Right lung (tissue), 5 donors: ENCODE measurements around the gene SLC35F3. TPM values are rescaled to one million over a fixed set of nuclear protein-coding genes. Genes with fewer than 3 reads are reported as not detected.
A peak's percentile ranks its signal among the peaks of the same experiment; 100 is the strongest.
"Not testable (repeated sequence)": the region's sequence is repeated elsewhere in the genome, so short reads cannot be mapped to it uniquely, and the experiment has no call there.

Experiments used
- DNase-seq, 2 donors: peaks; one replicate each; pipeline ENCODE4 v3.0.0-alpha.2; 2013
- polyA plus RNA-seq, 5 donors: library from polyadenylated mRNA; unstranded; fragments of 120-200 nt; gene quantifications; one replicate each; pipeline versions ENCODE4 v1.2.1 to v1.2.3, GENCODE V29; 2013; ENCODE audit warnings: inconsistent platforms in 1 of 5, low replicate concordance in 1 of 5; ENCODE audit not compliant: insufficient read length in 5 of 5, insufficient read depth in 1 of 5

Gene SLC35F3
- polyA plus RNA-seq, 5 donors, result 0.97 to 1.9 (median 1.8) TPM

DNA sequence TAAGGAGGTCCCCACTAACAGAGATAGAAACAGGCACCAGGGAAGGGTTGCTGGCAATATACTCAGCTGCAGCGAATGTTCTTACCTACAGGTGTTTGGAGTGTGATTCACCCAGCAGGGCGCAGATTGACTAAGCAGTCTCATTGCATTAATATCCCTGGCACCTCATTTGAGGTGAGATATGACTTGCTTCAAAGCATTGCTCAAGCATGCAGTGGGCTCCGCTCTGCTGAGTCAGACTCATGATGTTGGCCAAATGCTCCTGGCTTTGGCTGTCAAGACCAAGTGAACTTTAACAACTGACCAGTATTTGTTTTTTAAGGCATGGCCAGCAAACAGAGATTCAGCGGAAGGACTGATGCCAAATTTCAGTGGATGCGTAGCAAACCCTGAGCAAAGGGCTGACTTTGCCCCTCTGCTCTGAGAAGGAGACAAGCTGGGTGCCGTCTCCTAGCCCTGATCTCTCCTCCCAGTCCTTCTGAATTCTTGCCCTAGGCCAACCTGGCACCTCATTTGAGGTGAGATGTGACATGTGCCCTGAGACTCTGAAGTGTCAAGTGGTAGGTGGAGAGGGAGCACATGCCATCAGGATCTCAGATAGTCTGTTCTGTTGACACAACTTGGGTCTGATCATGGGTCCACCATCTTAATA lies 281.7 kb downstream of the SLC35F3 start:
- DNase-seq, result no peak

DNA sequence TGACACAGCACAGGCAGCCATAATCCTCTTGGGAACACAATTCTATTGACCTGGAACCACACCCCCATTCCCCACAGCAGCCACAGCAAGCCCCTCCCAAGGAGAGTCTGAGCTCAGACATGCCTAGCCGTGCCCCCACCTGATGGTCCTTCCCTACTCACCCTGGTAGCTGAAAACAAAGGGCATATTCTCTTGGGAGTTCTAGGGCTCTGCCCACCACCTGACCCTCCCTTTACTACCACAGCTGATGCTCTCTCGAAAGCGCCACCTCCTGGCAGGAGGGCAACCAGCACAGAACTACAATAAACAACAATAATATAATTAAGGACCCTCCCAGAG lies 283.9 kb downstream of the SLC35F3 start:
- DNase-seq, result no peak

DNA sequence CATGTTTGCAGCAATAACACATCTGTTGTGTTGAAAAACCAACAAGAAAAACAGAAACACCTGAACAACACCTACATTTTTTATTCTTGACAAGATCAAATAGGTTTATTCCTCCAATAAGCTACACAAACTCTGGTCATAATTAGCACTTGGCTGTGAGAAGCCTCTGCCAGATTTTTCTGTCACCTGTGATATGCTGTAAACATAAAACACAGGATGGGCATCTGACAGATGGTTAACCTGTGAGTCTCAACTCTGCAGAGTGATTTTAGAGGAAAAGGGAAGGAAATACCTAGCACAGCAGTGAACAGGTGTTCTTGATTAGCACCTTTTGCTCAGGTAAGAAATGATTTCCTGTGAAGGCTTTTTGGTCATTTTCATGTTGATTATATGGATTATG lies 293.4 kb downstream of the SLC35F3 start:
- no peak for DNase-seq

DNA sequence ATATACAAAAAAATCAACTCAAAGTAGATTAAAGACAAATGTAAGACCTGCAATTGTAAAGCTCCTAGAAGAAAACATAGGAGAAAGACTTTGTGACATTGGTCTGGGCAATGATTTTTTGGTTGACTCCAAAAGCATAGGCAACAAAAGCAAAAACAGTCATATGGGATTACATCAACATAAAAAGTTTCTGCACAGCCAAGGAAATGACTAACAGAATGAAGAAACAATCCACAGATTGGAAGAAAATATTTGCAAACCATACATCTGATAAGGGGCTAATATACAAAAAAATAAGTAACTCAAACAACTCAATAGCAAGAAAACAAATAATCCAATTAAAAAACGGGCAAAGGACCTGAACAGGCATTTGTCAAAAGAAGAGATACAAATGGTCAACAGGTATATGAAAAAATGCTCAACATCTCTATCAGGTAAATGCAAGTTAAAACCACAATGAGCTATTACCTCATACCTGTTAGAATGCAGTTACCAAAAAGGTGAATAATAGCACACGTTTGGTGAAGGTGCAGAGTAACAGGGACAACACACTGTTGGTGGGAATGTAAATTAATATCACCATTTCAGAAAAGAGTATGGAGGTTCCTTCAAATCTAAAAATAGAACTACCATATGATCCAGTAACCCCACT lies 295.1 kb downstream of the SLC35F3 start:
- no peak for DNase-seq

DNA sequence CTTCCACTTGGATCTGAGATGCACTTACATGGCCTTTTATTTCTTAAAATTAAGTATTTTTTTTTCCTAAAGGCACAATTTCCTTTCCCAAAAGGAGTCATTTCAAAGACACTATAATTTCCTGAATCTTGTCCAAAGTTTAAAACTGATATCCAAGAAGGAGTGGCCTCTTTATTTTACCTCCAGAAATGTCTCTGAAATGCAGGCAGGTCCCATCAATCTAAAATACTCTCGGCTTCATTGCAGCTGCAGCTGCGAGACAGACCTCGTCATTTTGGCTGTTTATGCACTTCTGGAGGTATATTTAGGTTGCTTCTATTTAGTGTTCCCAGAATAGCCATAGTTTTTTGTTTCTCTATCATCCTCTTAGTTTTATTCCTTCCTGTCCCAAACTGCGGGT lies 296.1 kb downstream of the SLC35F3 start:
- no peak for DNase-seq

DNA sequence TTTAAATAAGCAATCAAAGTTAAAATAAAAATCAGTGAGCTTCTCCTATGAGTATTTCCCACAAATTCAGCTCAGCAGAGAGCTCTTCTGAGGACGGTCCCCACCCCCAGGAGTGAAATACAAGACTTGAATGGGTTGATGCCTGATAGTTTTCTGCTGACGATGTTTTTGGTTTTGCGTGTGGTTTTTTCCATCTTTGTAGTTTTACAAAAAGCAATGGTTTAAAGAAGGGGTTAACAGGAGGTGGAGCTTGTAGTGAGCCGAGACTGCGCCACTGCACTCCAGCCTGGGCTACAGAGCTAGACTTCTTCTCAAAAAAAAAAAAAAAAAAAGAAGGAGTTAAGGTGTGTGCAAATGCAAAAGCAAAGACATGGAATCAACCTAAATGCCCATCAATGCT lies 297.1 kb downstream of the SLC35F3 start:
- DNase-seq, result no peak

DNA sequence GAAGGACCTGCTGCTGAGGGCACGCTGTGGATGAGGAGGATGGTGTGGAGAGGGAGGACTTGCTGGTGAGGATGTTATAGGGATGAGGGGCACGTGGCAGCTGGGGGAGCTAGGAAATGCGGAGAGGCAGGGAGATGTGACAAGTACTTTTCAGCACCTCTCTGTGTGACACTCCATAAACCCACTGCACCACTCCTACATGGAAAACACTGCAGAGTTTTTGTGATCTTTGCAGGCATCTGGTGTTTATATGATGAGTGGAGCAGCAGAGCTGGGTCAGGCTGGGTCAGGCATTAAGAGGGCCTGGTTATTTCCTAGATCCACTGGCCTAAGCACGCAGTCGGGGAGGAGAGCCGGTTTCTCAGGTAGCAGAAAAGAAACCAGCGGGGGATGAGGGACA lies 301.5 kb downstream of the SLC35F3 start:
- no peak for DNase-seq

DNA sequence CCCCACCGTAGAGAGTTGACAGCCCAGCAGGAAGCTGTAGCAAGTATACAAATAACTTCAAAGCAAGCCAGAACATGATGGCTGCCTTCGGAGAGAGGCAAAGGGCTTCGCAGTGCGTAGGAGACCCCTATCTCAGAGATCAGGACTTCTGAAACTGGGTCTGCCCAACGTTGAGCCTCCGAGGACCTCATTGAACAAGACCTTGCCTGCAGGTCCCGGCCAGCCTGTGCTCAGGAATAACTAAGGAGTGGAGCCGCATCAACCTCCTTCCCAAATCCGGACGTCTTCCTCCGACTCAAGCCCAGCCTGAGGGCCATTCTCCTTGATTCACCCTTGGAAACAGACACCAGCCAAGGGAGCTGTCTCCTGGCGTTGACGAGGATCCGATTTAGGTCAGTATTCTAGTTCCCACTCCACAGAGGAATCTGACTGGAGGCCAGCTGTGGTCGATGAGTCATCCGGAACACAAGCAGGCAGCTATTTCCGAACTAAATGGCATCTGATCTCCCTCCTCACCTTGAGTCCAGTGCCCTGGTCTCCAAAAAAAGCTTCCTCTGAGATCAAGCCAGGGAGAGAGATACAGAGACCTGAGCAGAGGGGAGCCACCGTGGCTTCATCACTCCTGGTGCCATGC lies 302.3 kb downstream of the SLC35F3 start:
- DNase-seq, result no peak

DNA sequence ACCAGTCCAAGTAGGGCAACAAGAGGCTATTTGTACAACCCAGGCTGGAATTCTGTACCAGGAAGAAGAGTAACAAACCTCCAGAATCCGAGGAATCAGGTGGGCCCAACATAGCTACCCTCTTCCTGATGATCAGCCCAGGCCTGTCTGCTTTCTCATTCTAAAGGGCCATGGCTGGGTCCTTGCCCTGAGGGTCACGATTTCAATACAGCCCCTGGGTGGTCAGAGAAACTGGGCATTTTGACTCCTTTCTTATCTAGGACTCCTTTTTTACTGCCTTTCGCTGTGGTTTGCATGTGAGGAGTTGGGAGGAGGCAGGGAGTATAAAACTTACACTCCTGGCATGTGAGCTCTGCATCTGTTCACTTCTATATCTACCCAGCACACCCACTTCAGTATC lies 303.9 kb downstream of the SLC35F3 start:
- DNase-seq, result no peak

DNA sequence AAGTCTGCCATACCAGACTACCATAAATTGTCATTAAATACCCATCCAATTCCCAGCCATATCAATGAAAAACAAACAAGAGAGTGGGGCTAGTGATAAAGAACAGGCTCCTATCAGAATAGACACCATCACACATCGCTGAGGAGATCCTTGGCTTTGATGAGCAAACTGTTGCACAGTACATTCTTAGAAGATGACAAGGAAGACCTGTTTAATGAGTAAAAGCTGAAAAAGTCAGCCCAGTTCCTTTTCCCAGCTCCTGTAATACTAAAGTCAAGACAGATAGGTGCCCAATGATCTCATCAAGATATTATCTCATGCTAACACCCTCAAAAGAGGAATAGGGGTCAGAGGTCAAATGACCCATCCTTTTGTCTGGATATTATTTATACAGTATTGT lies 304.3 kb downstream of the SLC35F3 start:
- DNase-seq, result no peak

DNA sequence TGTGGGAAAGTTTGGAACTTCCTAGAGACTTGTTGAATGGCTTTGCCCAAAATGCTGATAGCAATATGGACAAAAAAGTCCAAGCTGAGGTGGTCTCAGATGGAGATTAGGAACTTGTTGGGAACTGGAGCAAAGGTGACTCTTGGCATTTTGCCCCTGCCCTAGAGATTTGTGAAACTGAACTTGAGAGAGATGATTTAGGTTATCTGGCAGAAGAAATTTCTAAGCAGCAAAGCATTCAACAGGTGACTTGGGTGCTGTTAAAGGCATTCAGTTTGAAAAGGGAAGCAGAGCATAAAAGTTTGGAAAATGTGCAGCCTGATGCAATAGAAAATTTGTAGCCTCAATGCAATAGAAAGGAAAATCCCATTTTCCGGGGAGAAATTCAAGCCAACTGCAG lies 306.0 kb downstream of the SLC35F3 start:
- not testable (repeated sequence) for DNase-seq

DNA sequence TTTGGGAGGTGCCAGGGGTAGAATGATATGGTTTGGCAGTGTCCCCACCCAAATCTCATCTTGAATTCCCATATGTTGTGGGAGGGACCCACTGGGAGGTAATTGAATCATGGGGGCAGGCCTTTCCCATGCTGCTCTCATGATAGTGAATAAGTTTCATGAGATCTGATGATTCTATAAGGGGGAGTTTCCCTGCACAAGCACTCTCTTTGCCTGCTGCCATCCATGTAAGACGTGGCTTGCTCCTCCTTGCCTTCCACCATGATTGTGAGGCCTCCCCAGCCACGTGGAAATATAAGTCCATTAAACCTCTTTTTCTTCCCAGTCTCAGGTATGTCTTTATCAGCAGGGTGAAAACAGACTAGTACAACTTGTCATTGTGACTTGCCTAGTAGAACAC lies 307.4 kb downstream of the SLC35F3 start:
- DNase-seq, result not testable (repeated sequence)

DNA sequence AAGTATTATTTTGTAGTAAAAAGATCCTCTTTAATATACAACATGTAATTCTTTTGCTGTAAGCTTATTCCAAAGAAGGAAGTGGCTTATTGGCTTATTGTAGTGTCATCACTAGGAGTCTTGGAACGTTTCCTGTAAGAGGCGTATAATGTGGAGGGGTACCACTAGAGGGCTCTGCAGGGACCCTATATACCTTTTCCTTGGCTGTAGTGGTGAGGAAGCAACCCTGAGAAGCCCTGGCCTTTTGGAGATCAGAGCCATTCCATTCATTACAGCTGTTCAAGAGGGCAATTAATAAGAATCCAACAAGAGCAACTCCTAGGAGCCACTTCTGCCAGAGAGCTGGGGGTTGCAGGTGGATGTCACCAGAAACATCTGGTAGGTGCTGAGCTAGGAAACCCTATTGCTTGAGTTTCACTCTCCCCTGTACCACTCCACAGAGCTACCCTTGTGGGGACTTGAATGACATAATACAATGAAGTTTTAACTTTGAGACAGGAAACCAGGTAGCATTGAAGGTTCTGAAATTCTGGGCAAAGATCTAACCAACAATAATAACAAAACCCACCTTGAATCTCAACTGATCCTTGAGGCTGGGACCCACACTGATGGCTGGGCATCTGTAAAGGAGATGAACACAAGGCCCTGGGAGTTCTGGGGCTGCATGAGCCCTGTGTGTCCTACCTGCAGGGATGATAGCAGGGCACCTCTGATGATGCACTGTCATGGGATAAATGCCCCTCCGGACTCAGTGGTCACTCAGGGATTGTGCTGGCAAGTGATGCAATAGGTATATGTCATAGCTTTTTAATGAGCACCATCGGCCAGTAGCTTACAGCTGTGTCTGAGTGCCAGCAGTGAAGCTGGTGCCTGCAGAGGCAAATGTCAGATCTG lies 308.5 kb downstream of the SLC35F3 start:
- peak in 1 of 2 donors; percentile 11 for DNase-seq

DNA sequence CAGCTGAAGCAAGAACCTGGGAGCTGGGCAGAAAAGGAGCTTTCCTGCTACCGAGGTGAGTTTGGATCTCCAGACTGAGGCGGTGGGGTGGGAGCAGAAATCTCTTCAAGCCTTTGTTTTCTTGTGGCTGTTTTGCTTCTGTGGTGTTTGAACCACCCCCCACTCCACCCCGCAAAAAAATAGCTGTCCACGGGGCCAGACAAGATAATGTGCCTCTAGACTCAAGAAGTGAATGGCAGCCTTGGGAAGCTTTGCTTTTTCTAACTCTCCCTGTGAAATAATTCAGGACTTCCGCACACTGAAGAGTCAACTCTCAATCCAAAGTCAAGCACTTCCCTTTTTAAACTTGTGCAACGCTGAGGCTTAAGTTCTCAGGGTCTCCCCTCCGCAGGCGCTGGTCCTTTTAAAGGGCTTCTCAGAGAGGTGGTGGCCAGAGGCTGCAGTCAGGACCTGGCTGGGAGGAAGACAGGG lies 309.2 kb downstream of the SLC35F3 start:
- peak in 1 of 2 donors; percentile 25 for DNase-seq

DNA sequence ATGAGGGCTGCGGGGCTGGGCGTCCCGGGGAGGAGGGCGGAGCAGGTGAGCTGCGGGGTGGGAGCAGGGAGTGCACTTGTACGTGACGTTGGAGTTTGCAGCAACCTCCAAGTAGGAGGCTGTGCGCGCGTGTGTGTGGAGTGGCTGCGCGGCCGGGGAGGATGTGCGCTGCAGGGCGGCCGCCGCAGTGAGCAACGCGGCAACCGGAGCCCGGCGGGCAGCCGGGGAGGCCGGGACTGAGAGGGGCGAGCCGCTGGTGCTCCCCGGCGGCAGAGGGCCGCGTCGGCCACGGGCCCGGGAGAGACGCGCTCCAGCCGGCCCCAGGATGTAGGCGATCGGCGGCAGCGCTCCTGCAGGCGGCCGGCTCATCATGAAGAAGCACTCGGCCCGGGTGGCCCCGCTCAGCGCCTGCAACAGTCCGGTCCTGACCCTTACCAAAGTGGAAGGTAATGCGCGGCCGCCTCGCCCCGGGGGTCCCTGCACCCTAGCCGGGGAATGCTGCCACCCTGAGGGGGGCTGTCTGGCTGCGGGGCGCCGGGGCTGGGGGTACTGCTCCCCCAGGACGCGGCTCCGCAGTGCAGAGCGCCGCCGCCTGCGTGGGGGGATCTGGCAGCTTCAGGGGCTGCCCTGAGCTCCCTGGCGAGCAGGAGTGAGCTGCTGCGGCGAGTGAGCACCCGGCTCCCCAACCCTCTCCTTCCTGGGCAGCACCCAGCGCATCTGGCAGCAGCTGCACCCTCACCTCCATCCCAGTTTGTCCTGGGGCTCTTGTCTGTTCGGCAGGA lies 309.8 kb downstream of the SLC35F3 start:
- peak in 1 of 2 donors; percentile 30 for DNase-seq

DNA sequence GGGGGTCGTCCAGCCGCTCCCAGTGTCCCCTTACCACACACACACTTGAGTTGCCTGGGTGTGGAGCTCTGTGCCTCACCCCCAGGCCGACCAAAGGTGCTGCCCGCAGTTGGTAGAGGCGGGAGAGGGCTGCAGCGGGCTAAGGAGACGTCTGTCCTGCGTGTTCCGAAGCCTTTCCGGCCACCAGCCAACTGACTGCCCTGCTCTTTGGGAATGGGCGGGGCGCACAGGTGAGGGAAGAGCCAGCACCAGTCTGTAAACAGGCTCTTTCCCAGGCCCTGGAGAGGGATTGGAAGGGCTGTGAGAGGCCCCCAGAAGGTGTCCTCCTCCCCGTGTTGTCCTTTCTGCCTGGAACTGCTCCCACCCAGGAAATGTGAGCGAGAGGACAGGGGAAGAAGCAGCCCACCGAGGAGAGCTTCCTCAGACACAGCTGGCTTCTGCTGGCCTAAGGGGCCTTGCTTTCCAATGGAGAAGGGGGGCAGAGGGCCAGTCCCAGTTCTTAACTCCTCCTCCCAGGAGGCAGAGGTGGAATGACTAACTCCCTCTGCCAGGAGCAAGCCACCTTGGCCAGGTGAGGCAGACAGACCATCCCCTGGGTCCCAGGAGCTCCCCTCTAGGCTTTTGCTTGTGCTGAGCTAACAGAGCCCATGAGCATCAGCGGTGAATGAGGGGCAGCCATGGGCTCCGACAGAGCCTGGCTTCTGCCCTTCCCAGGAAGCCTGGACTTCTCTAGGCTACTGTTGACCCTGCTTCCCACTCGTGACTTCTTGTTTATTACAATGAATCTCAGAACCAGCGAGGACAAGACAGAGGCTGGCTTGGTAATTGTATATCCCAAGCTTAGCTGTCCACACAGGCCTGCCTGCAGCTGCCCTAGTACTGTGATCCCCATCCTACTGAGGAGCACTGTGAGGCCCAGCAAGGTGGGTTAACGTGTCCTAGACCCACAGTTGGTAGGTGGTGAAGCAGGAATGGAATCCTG lies 310.7 kb downstream of the SLC35F3 start:
- DNase-seq, result peak in 1 of 2 donors; percentile 3

DNA sequence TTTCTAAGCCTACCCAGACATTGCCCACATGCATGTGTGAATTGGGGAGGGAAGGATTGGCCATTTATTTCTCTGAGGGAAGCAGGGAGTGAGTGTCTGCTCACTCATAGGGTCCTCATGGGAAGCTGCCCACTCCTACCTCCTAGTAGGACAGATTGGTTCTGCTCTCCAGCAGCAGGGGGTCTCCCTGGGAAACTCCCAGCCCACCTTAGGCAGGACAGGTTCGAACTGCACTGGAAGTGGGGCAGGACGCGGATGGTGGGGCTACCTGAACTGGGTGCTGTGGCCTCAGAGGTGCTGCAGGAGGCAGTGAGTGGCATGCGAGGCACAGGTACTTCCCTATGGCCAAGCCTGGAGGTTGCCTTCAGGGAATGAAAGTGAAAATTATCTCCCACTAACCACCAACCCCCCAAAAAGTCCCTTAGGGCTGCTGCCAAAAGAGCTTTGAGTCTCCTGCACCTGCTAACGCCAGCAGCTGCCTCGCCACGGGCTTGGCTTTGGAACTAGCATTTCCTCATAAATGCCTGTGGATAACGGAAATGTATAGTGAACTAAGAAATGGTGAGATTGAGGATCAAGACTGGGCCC lies 311.7 kb downstream of the SLC35F3 start:
- no peak for DNase-seq

DNA sequence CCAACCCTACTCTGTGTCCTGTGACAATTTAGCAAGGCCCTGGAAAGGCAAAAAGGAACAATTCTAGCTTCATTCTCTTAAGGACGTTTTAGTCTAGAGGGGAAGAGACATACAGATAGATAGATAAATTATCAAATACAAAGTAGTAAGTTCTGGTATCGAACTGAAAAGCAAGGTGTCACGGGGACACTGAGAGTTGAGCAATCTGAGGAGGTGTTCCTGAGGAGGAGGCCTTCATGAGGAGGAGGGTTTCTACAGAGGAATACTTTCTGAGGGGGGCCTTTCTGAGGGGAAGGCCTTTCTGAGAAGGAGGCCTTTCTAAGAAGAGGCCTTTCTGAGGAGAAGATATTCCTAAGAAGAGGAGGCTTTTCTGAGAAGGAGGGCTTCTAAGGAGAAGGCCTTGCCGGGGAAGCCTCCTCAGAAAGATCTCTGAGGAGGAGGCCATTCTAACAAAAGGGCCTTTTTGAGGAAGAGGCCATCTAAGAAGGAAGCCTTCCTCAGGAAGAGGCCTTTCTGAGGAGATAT lies 312.9 kb downstream of the SLC35F3 start:
- DNase-seq, result no peak

DNA sequence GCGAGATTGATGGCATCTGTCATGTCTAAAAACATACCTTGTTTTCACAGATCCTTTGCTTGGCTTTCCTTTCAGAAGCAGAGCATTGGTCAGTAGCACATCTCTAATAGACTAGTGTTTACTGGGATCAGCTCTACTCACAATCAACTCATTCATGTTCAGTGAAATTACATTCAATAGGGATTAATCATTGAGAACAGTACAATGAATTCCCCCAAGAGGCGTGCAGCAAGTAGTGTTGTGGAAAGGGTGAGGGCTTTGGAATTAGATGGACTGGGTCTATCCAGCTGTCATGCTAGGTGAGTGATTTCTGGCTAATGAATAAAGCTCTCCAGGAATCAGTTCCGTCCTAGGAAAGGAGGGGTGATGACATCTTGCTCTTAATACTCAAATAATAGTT lies 313.6 kb downstream of the SLC35F3 start:
- DNase-seq, result no peak
